HL-60/S4 treated with phorbol 12-myristate 13-acetate at 8.2 ng/mL for 4 days and 3 days (cell line): ENCODE measurements around the gene C19orf47.
"Not testable (repeated sequence)": the region's sequence is repeated elsewhere in the genome, so short reads cannot be mapped to it uniquely, and the experiment has no call there.

Experiments
- in situ Hi-C: fragments of 300-500 bp; cut with MboI; formaldehyde crosslinking; loops from 2 replicates; pipeline ENCODE4 v1.15.0; 2022; ENCODE audit warnings: low sequenced_read_pairs

The C19orf47 gene

GRCh38 chr19:40355975-40356680 is 7.9 kb upstream of the C19orf47 start:
- in situ Hi-C loops, result no loop called here

GRCh38 chr19:40348961-40349507 is 837 bp upstream of the C19orf47 start:
- in situ Hi-C loops, result no loop called here

- in situ Hi-C loops, result no loop called here
These were observed 3.8 kb downstream of the C19orf47 start for GRCh38 chr19:40344422-40344821.

- in situ Hi-C loops, result no loop called here
These were observed 5.4 kb downstream of the C19orf47 start for GRCh38 chr19:40342644-40343311.

GRCh38 chr19:40341601-40342482 is 6.4 kb downstream of the C19orf47 start:
- in situ Hi-C loops, result no loop called here

GRCh38 chr19:40339018-40339728 is 9.0 kb downstream of the C19orf47 start:
- in situ Hi-C loops, result no loop called here

GRCh38 chr19:40337594-40337993 is 10.6 kb downstream of the C19orf47 start:
- in situ Hi-C loops, result no loop called here

GRCh38 chr19:40337107-40337506 is 11.1 kb downstream of the C19orf47 start:
- in situ Hi-C loops, result no loop called here

GRCh38 chr19:40336601-40336900 is 11.6 kb downstream of the C19orf47 start:
- in situ Hi-C loops, result no loop called here

GRCh38 chr19:40335855-40336600 is 12.2 kb downstream of the C19orf47 start:
- in situ Hi-C loops, result no loop called here

- in situ Hi-C loops, result no loop called here
These were observed 13.1 kb downstream of the C19orf47 start for GRCh38 chr19:40335101-40335500.

- in situ Hi-C loops, result not testable (repeated sequence)
These were observed 15.1 kb downstream of the C19orf47 start for GRCh38 chr19:40333083-40333482.

GRCh38 chr19:40332669-40333068 is 15.5 kb downstream of the C19orf47 start:
- in situ Hi-C loops, result no loop called here

- in situ Hi-C loops, result no loop called here
These were observed 17.1 kb downstream of the C19orf47 start for GRCh38 chr19:40331052-40331451.

- in situ Hi-C loops, result no loop called here
These were observed 22.0 kb downstream of the C19orf47 start for GRCh38 chr19:40326201-40326600.

GRCh38 chr19:40323705-40324104 is 24.5 kb downstream of the C19orf47 start:
- in situ Hi-C loops, result loop anchor here (25.0 kb wide), 1 partner anchor 314 kb away; no protein-coding TSS in a partner anchor

GRCh38 chr19:40322951-40323615 is 25.1 kb downstream of the C19orf47 start:
- in situ Hi-C loops, result loop anchor here (25.0 kb wide), 1 partner anchor 314 kb away; no protein-coding TSS in a partner anchor

GRCh38 chr19:40322271-40322610 is 26.0 kb downstream of the C19orf47 start:
- in situ Hi-C loops, result loop anchor here (25.0 kb wide), 1 partner anchor 315 kb away; no protein-coding TSS in a partner anchor

- in situ Hi-C loops, result loop anchor here (25.0 kb wide), 1 partner anchor 316 kb away; no protein-coding TSS in a partner anchor
These were observed 26.5 kb downstream of the C19orf47 start for GRCh38 chr19:40321566-40322270.
